Lower lobe of right lung (tissue), 2 donors: ENCODE results near the gene CDH1. TPM values are rescaled to one million over a fixed set of nuclear protein-coding genes. Genes with fewer than 3 reads are reported as not detected.
A peak's percentile ranks its signal among the peaks of the same experiment; 100 is the strongest.

Experiments used
- ATAC-seq, 2 donors: fragments of 200-7000 bp; cut with Tn5 transposase; one replicate each; pipeline ENCODE4 v1.9.1; 2020 to 2022; ENCODE audit warnings: mild to moderate bottlenecking in 2 of 2, moderate library complexity in 2 of 2
- DNase-seq: peaks from one replicate; pipeline ENCODE4 v3.0.0-alpha.2; 2020
- H3K27ac ChIP-seq: fragments of 200-600 bp; one replicate; pipeline ENCODE4 v1.8.0; 2022
- H3K27me3 ChIP-seq: fragments of 200-600 bp; one replicate; pipeline ENCODE4 v1.8.0; 2022; ENCODE audit warnings: low read depth
- H3K36me3 ChIP-seq: fragments of 200-600 bp; one replicate; pipeline ENCODE4 v1.8.0; 2022; ENCODE audit warnings: mild to moderate bottlenecking
- H3K4me1 ChIP-seq: fragments of 200-600 bp; one replicate; pipeline ENCODE4 v1.8.0; 2022
- H3K4me3 ChIP-seq: fragments of 200-600 bp; one replicate; pipeline ENCODE4 v1.8.0; 2022; ENCODE audit warnings: mild to moderate bottlenecking
- H3K9me3 ChIP-seq: fragments of 200-600 bp; one replicate; pipeline ENCODE4 v1.8.0; 2022
- intact Hi-C: fragments of 100-400 bp; cut with DNase I; formaldehyde crosslinking; loops from one replicate; pipeline ENCODE4 v1.11.0; 2022
- long read RNA-seq: library from polyadenylated mRNA; unstranded; transcript quantifications from one replicate; pipeline ENCODE4 v2.0.0, GENCODE V29; 2021
- total RNA-seq: library from RNA; stranded (reverse); fragmentation: NEBNext Ultra II Directional; extraction: Animal tissue kit (Norgen Biotek cat#: 25700); gene quantifications from one replicate; pipeline ENCODE4 v1.2.1, GENCODE V29; 2021
- TF ChIP-seq, protein P1 (sequence below): fragments of 200-600 bp; IDR thresholded peaks from one replicate; pipeline ENCODE4 v1.8.0; 2022; ENCODE audit warnings: antibody characterized with exemption, mild to moderate bottlenecking
- donor health status: DM: no; HTN: yes; CAD: no; lungs with severe emphysema.

CDH1 gene
- 127 TPM for total RNA-seq
- long read RNA-seq, full-length matches to known transcripts: 7 of 50 reads
- long read RNA-seq, partial matches to known transcripts: 38 of 50 reads
- long read RNA-seq, other reads (novel, unspliced or antisense): 5 of 50 reads

DNA sequence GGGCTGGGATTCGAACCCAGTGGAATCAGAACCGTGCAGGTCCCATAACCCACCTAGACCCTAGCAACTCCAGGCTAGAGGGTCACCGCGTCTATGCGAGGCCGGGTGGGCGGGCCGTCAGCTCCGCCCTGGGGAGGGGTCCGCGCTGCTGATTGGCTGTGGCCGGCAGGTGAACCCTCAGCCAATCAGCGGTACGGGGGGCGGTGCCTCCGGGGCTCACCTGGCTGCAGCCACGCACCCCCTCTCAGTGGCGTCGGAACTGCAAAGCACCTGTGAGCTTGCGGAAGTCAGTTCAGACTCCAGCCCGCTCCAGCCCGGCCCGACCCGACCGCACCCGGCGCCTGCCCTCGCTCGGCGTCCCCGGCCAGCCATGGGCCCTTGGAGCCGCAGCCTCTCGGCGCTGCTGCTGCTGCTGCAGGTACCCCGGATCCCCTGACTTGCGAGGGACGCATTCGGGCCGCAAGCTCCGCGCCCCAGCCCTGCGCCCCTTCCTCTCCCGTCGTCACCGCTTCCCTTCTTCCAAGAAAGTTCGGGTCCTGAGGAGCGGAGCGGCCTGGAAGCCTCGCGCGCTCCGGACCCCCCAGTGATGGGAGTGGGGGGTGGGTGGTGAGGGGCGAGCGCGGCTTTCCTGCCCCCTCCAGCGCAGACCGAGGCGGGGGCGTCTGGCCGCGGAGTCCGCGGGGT lies at the start of gene CDH1:
TSS of gene CDH1 (plus strand) at position 247 of the 684 bp plus-strand sequence. CDS start at position 371, 124 bp downstream.
- Histone ChIP-seq H3K36me3 (no peaks in the 10 kb centered on the region), H3K27me3 (peaks cover 31% of the 10 kb centered on the region), H3K4me1 (peaks cover 20% of the 10 kb centered on the region), H3K9me3 (no peaks in the 10 kb centered on the region), H3K4me3 (peak within 1 kb of the TSS; percentile 56), H3K27ac (peak within 1 kb of the TSS; percentile 79)
- intact Hi-C loops: no loop called here
- TF ChIP-seq, protein P1, sequence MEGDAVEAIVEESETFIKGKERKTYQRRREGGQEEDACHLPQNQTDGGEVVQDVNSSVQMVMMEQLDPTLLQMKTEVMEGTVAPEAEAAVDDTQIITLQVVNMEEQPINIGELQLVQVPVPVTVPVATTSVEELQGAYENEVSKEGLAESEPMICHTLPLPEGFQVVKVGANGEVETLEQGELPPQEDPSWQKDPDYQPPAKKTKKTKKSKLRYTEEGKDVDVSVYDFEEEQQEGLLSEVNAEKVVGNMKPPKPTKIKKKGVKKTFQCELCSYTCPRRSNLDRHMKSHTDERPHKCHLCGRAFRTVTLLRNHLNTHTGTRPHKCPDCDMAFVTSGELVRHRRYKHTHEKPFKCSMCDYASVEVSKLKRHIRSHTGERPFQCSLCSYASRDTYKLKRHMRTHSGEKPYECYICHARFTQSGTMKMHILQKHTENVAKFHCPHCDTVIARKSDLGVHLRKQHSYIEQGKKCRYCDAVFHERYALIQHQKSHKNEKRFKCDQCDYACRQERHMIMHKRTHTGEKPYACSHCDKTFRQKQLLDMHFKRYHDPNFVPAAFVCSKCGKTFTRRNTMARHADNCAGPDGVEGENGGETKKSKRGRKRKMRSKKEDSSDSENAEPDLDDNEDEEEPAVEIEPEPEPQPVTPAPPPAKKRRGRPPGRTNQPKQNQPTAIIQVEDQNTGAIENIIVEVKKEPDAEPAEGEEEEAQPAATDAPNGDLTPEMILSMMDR: no peak
- DNase-seq: peak; percentile 94
- peak; percentile 94 to 95 for ATAC-seq

GRCh38 chr16:68689921-68690320 lies 47.2 kb upstream of the CDH1 start:
- no peak for DNase-seq
- Histone ChIP-seq H3K4me1 (no peaks in the 10 kb centered on the region), H3K9me3 (no peaks in the 10 kb centered on the region), H3K36me3 (no peaks in the 10 kb centered on the region), H3K27ac (no peak overlapping the region), H3K4me3 (no peak overlapping the region), H3K27me3 (no peaks in the 10 kb centered on the region)
- ATAC-seq: no peak
- TF ChIP-seq, protein P1: no peak
- intact Hi-C loops: no loop called here

- Histone ChIP-seq H3K27me3 (no peaks in the 10 kb centered on the region), H3K27ac (no peak overlapping the region), H3K4me1 (peaks cover 10% of the 10 kb centered on the region), H3K36me3 (no peaks in the 10 kb centered on the region), H3K9me3 (no peaks in the 10 kb centered on the region), H3K4me3 (no peak overlapping the region)
- TF ChIP-seq, protein P1: no peak
- intact Hi-C loops: no loop called here
- ATAC-seq (no peak), DNase-seq (no peak)
Observed at GRCh38 chr16:68695575-68695974, 41.5 kb upstream of the CDH1 start.

DNA sequence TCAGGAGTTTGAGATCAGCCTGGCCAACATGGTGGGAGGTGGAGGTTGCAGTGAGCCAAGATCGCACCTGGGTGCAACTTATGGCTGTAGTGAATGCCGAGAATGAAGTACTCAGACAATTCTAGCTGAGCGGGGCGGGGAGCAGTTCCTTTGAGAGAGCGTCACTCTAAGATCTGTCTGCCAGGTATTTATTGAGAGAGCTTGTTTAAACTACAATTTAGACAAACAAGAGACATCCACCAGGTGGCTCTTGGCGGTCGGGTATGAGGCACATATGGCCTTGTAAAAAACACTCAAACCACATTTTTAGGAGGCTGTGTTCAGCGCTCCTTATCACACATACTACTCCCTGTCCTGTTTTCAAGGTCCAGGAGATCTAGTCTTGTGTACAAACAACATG lies 40.6 kb upstream of the CDH1 start:
- H3K4me1 ChIP-seq: peaks cover 10% of the 10 kb centered on the region
- H3K27ac ChIP-seq: no peak overlapping the region
- peak; percentile 30 for DNase-seq
- intact Hi-C loops: no loop called here
- H3K27me3 ChIP-seq: no peaks in the 10 kb centered on the region
- no peak overlapping the region for H3K4me3 ChIP-seq
- H3K36me3 ChIP-seq: no peaks in the 10 kb centered on the region
- TF ChIP-seq, protein P1: no peak
- H3K9me3 ChIP-seq: no peaks in the 10 kb centered on the region
- ATAC-seq: peak; percentile 14 to 64

- Histone ChIP-seq H3K4me1 (peaks cover 10% of the 10 kb centered on the region), H3K27ac (no peak overlapping the region), H3K36me3 (no peaks in the 10 kb centered on the region), H3K27me3 (no peaks in the 10 kb centered on the region), H3K4me3 (no peak overlapping the region), H3K9me3 (no peaks in the 10 kb centered on the region)
- ATAC-seq (no peak), DNase-seq (no peak)
- TF ChIP-seq, protein P1: no peak
- intact Hi-C loops: no loop called here
Observed at GRCh38 chr16:68698091-68698490, 39.0 kb upstream of the CDH1 start.
